HG03139 (cell line): ENCODE measurements around the gene GPATCH4.

Source experiments
- ATAC-seq: cut with Tn5 transposase; IDR thresholded peaks from one replicate; pipeline ENCODE4 v1.9.1; 2021; ENCODE audit not compliant: unreplicated experiment

The GPATCH4 gene

GRCh38 chr1:156551066-156551643, 50.1 kb downstream of the GPATCH4 start:
- no peak for ATAC-seq

- ATAC-seq, result no peak
These were observed 50.9 kb downstream of the GPATCH4 start for GRCh38 chr1:156550346-156550745.

GRCh38 chr1:156549831-156550230, 51.4 kb downstream of the GPATCH4 start:
- no peak for ATAC-seq

- no peak for ATAC-seq
These were observed 51.9 kb downstream of the GPATCH4 start for GRCh38 chr1:156549390-156549789.

GRCh38 chr1:156547982-156548381, 53.3 kb downstream of the GPATCH4 start:
- ATAC-seq, result no peak

GRCh38 chr1:156547434-156547833, 53.8 kb downstream of the GPATCH4 start:
- no peak for ATAC-seq

GRCh38 chr1:156546267-156546666, 55.0 kb downstream of the GPATCH4 start:
- no peak for ATAC-seq

GRCh38 chr1:156544592-156545102, 56.6 kb downstream of the GPATCH4 start:
- no peak for ATAC-seq
